Natural killer cell treated with Interleukin-12 subunit alpha and Interleukin-12 subunit beta and Interleukin-15 and Interleukin-18, amount 100 ng/mL, for 72 hours (primary cell): ENCODE results near the gene SCMH1. TPM values are rescaled to one million over a fixed set of nuclear protein-coding genes. Genes with fewer than 3 reads are reported as not detected.
A peak's percentile ranks its signal among the peaks of the same experiment; 100 is the strongest.
"Not testable (repeated sequence)": the region's sequence is repeated elsewhere in the genome, so short reads cannot be mapped to it uniquely, and the experiment has no call there.

ENCODE experiments used
- ATAC-seq, 2 donors: fragments of 150-1000 bp; cut with Tn5 transposase in 1 of 2; sonication (Bioruptor Pico), chemical (Tn5 transposase) in 1 of 2; 2 replicates each; pipeline ENCODE4 v1.10.0; 2021
- DNase-seq: peaks from one replicate; pipeline ENCODE4 v3.0.0; 2022; ENCODE audit warnings: low spot score
- H3K27ac Mint-ChIP-seq, 2 donors: 1 replicate in 1 of 2; 2 replicates in 1 of 2; pipeline ENCODE4 v1.8.0; 2022; ENCODE audit warnings: mixed read lengths in 2 of 2, mild to moderate bottlenecking in 1 of 2, moderate library complexity in 1 of 2
- H3K27me3 Mint-ChIP-seq, 2 donors: 1 replicate in 1 of 2; 2 replicates in 1 of 2; pipeline ENCODE4 v1.8.0; 2022; ENCODE audit warnings: mixed read lengths in 2 of 2
- H3K36me3 Mint-ChIP-seq: one replicate; pipeline ENCODE4 v1.8.0; 2022; ENCODE audit warnings: mixed read lengths
- H3K4me1 Mint-ChIP-seq, 2 donors: 1 replicate in 1 of 2; 2 replicates in 1 of 2; pipeline ENCODE4 v1.8.0; 2022; ENCODE audit warnings: low read depth in 2 of 2, mixed read lengths in 2 of 2, mild to moderate bottlenecking in 1 of 2
- H3K4me3 Mint-ChIP-seq: one replicate; pipeline ENCODE4 v1.8.0; 2022; ENCODE audit warnings: mixed read lengths
- H3K9me3 Mint-ChIP-seq: 2 replicates; pipeline ENCODE4 v1.8.0; 2022; ENCODE audit warnings: mixed read lengths
- total RNA-seq, 2 donors: library from RNA; stranded (reverse); gene quantifications; one replicate each; pipeline ENCODE4 v1.2.3, GENCODE V29; 2022

SCMH1 gene
- total RNA-seq, 2 donors from 2014 or later = 16.4 to 28.5 TPM

GRCh38 chr1:41274752-41275545 is 32.8 kb upstream of the SCMH1 start:
- ATAC-seq (no peak), DNase-seq (no peak)
- Mint-ChIP-seq H3K27ac (no peak overlapping the region), H3K36me3 (no peaks in the 10 kb centered on the region), H3K27me3 (peaks cover 10% of the 10 kb centered on the region in 2 donors), H3K4me1 (no peaks in the 10 kb centered on the region), H3K9me3 (no peaks in the 10 kb centered on the region), H3K4me3 (no peak overlapping the region)

DNA sequence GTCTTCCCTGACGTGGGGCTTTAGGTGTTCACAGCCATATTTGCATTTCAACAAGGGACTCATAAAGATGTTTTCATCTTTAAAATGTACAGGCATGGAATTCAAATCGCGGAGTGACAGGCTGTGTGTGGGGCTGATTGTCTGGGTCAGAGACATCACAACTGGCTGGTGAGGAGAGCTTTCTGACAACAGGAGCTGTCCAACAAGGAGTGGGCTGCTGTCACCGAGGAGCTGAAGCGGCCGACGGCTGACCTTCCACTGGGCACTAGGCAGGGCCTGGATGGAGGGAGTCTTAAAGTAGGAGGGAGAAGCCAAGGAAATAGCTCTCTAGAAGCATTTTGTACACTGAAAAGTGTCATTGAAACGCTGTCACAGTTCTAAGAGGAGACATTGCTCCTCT is 30.5 kb upstream of the SCMH1 start:
- ATAC-seq (no peak), DNase-seq (no peak)
- Mint-ChIP-seq H3K36me3 (no peaks in the 10 kb centered on the region), H3K9me3 (no peaks in the 10 kb centered on the region), H3K4me1 (peaks cover 0 to 6% of the 10 kb centered on the region in 2 donors), H3K27ac (no peak overlapping the region), H3K4me3 (no peak overlapping the region), H3K27me3 (peaks cover 11 to 21% of the 10 kb centered on the region in 2 donors)

- H3K27ac Mint-ChIP-seq = no peak overlapping the region
- H3K4me3 Mint-ChIP-seq = no peak overlapping the region
- peaks cover 9 to 18% of the 10 kb centered on the region in 2 donors for H3K27me3 Mint-ChIP-seq
- peak; percentile 49 to 72 for ATAC-seq
- H3K4me1 Mint-ChIP-seq = peaks cover 0 to 6% of the 10 kb centered on the region in 2 donors
- DNase-seq = peak; percentile 74
- H3K36me3 Mint-ChIP-seq = no peaks in the 10 kb centered on the region
- no peaks in the 10 kb centered on the region for H3K9me3 Mint-ChIP-seq
These were observed 26.2 kb upstream of the SCMH1 start for GRCh38 chr1:41268154-41268770.

DNA sequence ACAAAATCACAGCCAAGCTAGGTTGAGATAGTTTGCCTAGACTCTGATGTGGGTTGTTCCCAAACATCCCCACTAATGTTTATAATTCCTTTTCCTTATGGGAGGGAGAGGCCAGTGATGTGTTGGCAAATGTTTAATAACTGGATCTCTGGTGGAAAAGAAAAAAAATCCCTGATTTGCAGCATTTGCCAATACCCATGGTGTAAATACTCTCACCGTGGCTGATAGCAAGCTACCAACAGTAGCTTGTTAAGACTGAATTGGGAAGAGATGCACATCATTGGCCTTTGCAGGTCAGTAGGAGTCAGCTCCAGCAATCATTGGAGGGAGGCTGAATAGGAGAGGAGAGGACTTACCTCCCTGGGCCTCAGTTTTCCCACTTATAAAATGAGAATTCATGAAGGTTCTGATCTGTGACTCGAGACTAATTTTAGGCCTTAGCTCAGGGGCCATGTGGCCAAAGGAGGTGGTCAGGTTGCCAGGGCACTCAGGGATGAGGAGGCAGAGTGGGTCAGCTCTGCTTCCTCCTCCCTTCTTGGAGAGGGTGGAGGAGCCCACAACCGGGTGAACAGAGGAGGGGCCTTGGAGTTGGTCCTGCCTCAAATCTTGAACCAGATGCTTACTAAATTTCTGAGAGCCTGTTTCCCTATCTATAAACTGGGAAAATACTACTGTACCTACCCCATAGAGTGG is 20.0 kb upstream of the SCMH1 start:
- Mint-ChIP-seq H3K4me3 (no peak overlapping the region), H3K27ac (no peak overlapping the region), H3K27me3 (peaks cover 0 to under 1% of the 10 kb centered on the region in 2 donors), H3K36me3 (no peaks in the 10 kb centered on the region), H3K9me3 (no peaks in the 10 kb centered on the region), H3K4me1 (no peaks in the 10 kb centered on the region)
- DNase-seq (no peak), ATAC-seq (no peak)

- peaks cover 5% of the 10 kb centered on the region for H3K36me3 Mint-ChIP-seq
- ATAC-seq = no peak
- peaks cover 9 to 13% of the 10 kb centered on the region in 2 donors for H3K27me3 Mint-ChIP-seq
- no peaks in the 10 kb centered on the region for H3K4me1 Mint-ChIP-seq
- no peak overlapping the region for H3K4me3 Mint-ChIP-seq
- H3K27ac Mint-ChIP-seq = no peak overlapping the region
- no peak for DNase-seq
- no peaks in the 10 kb centered on the region for H3K9me3 Mint-ChIP-seq
These were observed 18.7 kb upstream of the SCMH1 start for GRCh38 chr1:41260768-41261167.

DNA sequence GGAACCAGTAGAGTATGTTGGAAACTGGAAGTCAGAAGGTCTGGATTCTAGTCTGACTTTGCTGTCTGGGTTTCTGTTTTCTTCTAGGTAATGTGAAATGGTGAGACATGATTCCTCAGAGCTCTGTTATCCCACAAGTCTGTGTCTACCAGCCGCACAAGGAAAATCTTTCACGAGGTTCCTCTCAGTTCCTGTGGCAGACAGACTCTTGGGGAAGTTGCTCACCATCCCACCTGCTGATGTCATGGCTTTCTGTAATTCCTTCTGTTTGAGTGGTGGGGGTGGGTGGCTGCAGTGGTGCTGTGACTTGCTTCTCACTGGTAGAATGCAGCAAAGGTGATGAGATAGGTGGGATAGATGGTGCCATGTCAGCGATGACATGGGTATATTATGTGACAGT is 17.1 kb upstream of the SCMH1 start:
- H3K27me3 Mint-ChIP-seq = peaks cover 19 to 24% of the 10 kb centered on the region in 2 donors

DNA sequence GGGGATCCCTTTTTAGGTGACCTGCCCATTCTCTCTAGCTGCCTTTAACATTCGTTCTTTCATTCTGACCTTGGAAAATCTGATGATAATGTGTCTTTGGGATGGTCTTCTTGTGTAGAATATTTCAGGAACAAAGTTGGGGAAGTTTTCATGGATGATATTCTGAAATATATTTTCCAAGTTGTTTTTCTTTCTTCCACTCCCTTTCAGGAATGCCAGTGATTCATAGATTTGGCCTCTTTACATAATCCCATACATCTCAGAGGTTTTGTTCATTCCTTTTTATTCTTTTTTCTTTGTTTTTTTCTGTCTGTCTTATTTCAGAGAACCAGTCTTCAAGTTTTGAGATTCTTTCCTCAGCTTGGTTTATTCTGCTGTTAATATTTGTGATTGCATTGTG is 13.9 kb upstream of the SCMH1 start:
- Mint-ChIP-seq H3K9me3 (no peaks in the 10 kb centered on the region), H3K4me3 (no peak overlapping the region), H3K27me3 (peaks cover 38 to 52% of the 10 kb centered on the region in 2 donors), H3K36me3 (peaks cover 5% of the 10 kb centered on the region), H3K27ac (no peak overlapping the region), H3K4me1 (no peaks in the 10 kb centered on the region)
- DNase-seq (no peak), ATAC-seq (no peak)

More for the DNA sequence above, 17.1 kb upstream of the SCMH1 start:
- Mint-ChIP-seq H3K4me1 (no peaks in the 10 kb centered on the region), H3K9me3 (no peaks in the 10 kb centered on the region), H3K36me3 (peaks cover 5% of the 10 kb centered on the region), H3K27ac (no peak overlapping the region), H3K4me3 (no peak overlapping the region)
- no peak for ATAC-seq
- no peak for DNase-seq

- ATAC-seq, H3K36me3 Mint-ChIP-seq, H3K9me3 Mint-ChIP-seq, H3K27ac Mint-ChIP-seq, H3K4me3 Mint-ChIP-seq, H3K4me1 Mint-ChIP-seq, DNase-seq: not testable (repeated sequence)
- H3K27me3 Mint-ChIP-seq = peaks cover 29 to 48% of the 10 kb centered on the region in 2 donors
These were observed 9.0 kb upstream of the SCMH1 start for GRCh38 chr1:41251120-41251519.

DNA sequence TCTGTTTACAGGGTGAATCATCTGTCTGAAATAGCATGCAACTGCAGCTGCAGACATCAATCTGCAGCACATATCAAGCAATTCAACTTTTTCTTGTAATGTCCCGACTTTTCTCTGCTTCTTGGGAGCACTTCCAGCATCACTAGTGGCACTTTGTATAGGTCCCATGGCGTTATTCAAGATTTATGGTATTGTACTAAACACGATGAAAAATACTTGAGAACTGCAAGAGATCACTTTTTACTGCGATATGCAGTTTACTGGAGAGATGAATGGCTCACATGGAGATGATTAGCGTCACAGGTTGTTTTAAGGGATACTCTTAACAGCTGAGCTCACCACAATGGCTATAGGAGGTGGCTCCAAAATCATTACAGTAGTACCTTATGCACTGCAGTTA is 7.2 kb upstream of the SCMH1 start:
- Mint-ChIP-seq H3K27ac (no peak overlapping the region), H3K9me3 (no peaks in the 10 kb centered on the region), H3K27me3 (peaks cover 24 to 35% of the 10 kb centered on the region in 2 donors), H3K36me3 (no peaks in the 10 kb centered on the region), H3K4me1 (no peaks in the 10 kb centered on the region), H3K4me3 (no peak overlapping the region)
- DNase-seq (no peak), ATAC-seq (no peak)

DNA sequence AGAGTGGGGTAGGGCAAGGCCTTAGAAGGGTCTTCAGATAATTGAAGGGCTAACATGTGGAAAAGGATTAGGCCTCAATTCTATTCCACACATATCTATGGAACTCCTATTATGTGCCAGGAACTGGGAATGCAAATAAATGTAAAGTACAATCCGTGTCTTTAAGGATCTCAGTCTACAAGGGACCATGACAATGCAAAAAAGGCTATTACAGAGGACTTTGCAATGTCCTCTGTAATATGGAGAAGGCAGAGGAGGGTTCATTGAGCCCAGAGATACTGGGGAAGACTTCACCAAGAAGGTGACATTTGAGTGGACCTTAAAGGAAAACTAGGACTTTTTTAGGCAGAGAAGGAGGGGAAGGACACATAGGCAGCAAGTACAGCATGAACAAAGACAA is 4.5 kb upstream of the SCMH1 start:
- DNase-seq (no peak), ATAC-seq (no peak)
- no peak overlapping the region for H3K4me3 Mint-ChIP-seq
- no peaks in the 10 kb centered on the region for H3K9me3 Mint-ChIP-seq
- H3K27me3 Mint-ChIP-seq = peaks cover 4 to 8% of the 10 kb centered on the region in 2 donors
- no peaks in the 10 kb centered on the region for H3K36me3 Mint-ChIP-seq
- peaks cover 7 to 8% of the 10 kb centered on the region in 2 donors for H3K4me1 Mint-ChIP-seq
- no peak overlapping the region for H3K27ac Mint-ChIP-seq

DNA sequence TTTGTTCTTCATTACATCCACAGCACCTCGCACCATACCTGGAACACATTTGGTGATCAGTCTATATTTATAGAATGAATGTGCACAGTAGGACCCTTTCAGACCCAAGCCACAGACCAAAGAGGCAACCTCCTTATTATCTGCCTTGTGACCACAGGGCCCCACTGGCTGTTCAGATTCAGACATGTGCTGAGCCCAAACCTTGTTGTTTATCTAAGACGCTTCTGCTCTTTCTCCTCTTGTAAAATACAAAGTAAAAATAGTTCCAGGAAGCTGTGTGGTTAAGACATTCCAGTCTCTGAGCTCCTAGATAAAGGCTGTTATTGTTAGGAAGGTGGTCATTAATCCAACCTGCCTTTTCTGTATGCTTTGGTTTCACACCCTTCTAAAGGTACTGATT is 3.6 kb upstream of the SCMH1 start:
- DNase-seq = no peak
- Mint-ChIP-seq H3K27me3 (peaks cover 4 to 7% of the 10 kb centered on the region in 2 donors), H3K4me1 (peaks cover 10 to 13% of the 10 kb centered on the region in 2 donors), H3K36me3 (no peaks in the 10 kb centered on the region), H3K4me3 (no peak overlapping the region), H3K9me3 (no peaks in the 10 kb centered on the region), H3K27ac (no peak overlapping the region)
- no peak for ATAC-seq

DNA sequence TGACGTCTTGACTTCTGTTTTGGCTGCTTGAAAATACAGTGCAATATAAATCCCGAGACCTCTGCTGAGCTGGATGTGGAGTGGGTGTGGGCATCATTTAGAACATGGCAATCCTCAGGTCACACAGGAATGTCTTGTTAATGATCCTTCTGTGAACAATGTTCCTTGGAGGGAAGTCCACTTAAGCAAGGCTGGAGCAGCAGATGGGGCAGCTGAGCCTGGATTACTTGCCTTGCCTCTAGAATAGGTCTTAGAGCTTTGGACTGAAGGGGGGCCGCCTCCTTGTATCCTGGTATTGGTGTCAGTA is 926 bp upstream of the SCMH1 start:
- ATAC-seq (no peak), DNase-seq (no peak)
- Mint-ChIP-seq H3K4me3 (peak overlapping the region; percentile 78), H3K27me3 (peaks cover 4 to 7% of the 10 kb centered on the region in 2 donors), H3K27ac (peak overlapping the region in 1 of 2 donors; percentile 40), H3K4me1 (peaks cover 11 to 16% of the 10 kb centered on the region in 2 donors), H3K9me3 (no peaks in the 10 kb centered on the region), H3K36me3 (no peaks in the 10 kb centered on the region)

- ATAC-seq = peak; percentile 16 to 44
These were observed 404 bp upstream of the SCMH1 start for GRCh38 chr1:41242342-41243078.

More at GRCh38 chr1:41242342-41243078, 404 bp upstream of the SCMH1 start:
- H3K9me3 Mint-ChIP-seq = no peaks in the 10 kb centered on the region
- peak overlapping the region in 1 of 2 donors; percentile 40 for H3K27ac Mint-ChIP-seq
- H3K36me3 Mint-ChIP-seq = no peaks in the 10 kb centered on the region
- peak overlapping the region; percentile 78 for H3K4me3 Mint-ChIP-seq
- H3K4me1 Mint-ChIP-seq = peaks cover 11 to 16% of the 10 kb centered on the region in 2 donors
- no peak for DNase-seq
- H3K27me3 Mint-ChIP-seq = peaks cover 4 to 7% of the 10 kb centered on the region in 2 donors
